Measurements from ENCODE around the gene AKR1C2. TPM values are rescaled to one million over a fixed set of nuclear protein-coding genes. Genes with fewer than 3 reads are reported as not detected.

Gene AKR1C2
- total and polyA plus RNA-seq, 9 of the 15 experiments (the other 6 are each of a cell fraction or from before 2014, with no cell fraction given), result 13.8 to 74.0 (median 30.5) TPM

DNA sequence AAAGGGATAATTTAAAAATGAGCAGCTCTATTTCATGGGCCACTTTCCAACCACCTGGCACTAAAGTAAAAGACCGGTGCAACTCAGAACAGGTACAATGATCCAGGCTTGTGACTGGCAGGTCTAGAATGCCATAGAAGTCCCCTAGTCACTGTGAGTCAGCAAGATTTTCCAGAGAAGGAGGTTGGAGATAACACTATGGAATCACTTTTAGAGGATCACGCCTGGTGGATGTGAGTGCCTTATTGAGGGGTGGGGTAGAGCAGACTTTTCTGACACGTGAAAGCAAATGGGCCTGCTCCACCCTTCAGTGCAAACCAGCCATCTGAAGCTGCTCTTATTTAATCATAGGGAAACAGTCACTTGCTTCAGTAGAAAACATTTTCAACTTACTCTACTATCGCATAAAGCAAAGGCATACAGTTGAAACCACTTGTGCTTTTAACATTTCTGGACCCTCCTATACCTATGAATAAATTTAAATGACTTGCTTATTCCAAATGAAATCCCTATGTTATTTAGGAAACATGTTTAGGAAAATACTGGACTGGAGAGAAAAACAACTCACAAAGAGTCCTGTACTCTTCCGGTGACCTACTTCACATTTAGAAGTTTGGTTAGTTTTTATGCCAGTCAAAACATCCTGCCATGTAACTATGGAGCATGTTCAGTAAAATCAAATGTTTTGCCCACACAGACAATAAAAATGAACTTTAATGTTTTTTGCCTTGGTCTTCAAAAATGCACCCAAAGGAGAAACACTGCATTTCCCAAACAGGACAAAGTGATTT is 61.9 kb downstream of the AKR1C2 start (continued):
- TF ChIP-seq MYNN (IDR thresholded peaks at IDR 0.05) (peak; percentile 75), MYNN (CRISPR knock-in tag; IDR thresholded peaks at IDR 0.05) (no peak), FOXK2 (conservative IDR thresholded peaks at IDR 0.05 in 1 of 2, IDR thresholded peaks at IDR 0.05 in 1 of 2; ENCODE audit: low read depth in 2 of 2) (peak in 1 of 2 experiments; percentile 50; a peak in 2 of 4 replicates), CC2D1A (IDR thresholded peaks at IDR 0.05) (peak; percentile 47; the same call in 1 of the 2 replicates), CREB3L1 (IDR thresholded peaks at IDR 0.05; ENCODE audit: borderline replicate concordance, low read depth) (peak; percentile 38; the same call in 1 of the 2 replicates), CTBP1 (IDR thresholded peaks at IDR 0.05; ENCODE audit: borderline replicate concordance) (peak; percentile 73), CREM (IDR thresholded peaks at IDR 0.05; ENCODE audit: low read depth) (0 out of 2 replicates have a peak, but pooled peaks have one; percentile 24), TRIM24 (IDR thresholded peaks at IDR 0.05) (peak; percentile 69 to 86), MAFK (IDR thresholded peaks at IDR 0.05; ENCODE audit: low read length) (peak; percentile 96), C11orf30 (IDR thresholded peaks at IDR 0.05; ENCODE audit: low read depth) (peak; percentile 99), SMAD1 (IDR thresholded peaks at IDR 0.05; ENCODE audit: low read depth, low read length, partially characterized antibody) (no peak), ZNF316 (IDR thresholded peaks at IDR 0.05) (peak; percentile 99), ZNF175 (CRISPR knock-in tag; IDR thresholded peaks at IDR 0.05; ENCODE audit: low read depth) (peak; percentile 46; the same call in 1 of the 2 replicates), MAFG (tag; conservative IDR thresholded peaks at IDR 0.05) (peak; percentile 98), SRSF3 (IDR thresholded peaks at IDR 0.05; ENCODE audit: insufficient read depth, low read length) (no peak), EHMT2 (IDR thresholded peaks at IDR 0.05) (peak; percentile 77; the same call in 1 of the 2 replicates), SMARCA4 (IDR thresholded peaks at IDR 0.05) (peak; percentile 87), MCM3 (IDR thresholded peaks at IDR 0.05) (no peak), HDAC2 (IDR thresholded peaks at IDR 0.05) (peak; percentile 87), ETV5 (CRISPR knock-in tag; IDR thresholded peaks at IDR 0.05; ENCODE audit: low read depth) (no peak), CXXC5 (CRISPR knock-in tag; IDR thresholded peaks at IDR 0.05) (peak; percentile 68), TBL1XR1 (IDR thresholded peaks at IDR 0.05; ENCODE audit: low read length in 2 of 2) (peak in 1 of 2 experiments; percentile 24; a peak in 1 of 4 replicates), ZNF717 (CRISPR knock-in tag; IDR thresholded peaks at IDR 0.05) (no peak), SMARCC2 (IDR thresholded peaks at IDR 0.05; ENCODE audit: low read depth) (peak; percentile 78; the same call in 1 of the 2 replicates), ZSCAN29 (IDR thresholded peaks at IDR 0.05) (no peak), TAF9B (IDR thresholded peaks at IDR 0.05; ENCODE audit: partially characterized antibody) (peak; percentile 58), PCBP2 (IDR thresholded peaks at IDR 0.05; ENCODE audit: low read depth, low read length, poor library complexity, severe bottlenecking) (no peak)
- TF ChIP-seq, protein P1, sequence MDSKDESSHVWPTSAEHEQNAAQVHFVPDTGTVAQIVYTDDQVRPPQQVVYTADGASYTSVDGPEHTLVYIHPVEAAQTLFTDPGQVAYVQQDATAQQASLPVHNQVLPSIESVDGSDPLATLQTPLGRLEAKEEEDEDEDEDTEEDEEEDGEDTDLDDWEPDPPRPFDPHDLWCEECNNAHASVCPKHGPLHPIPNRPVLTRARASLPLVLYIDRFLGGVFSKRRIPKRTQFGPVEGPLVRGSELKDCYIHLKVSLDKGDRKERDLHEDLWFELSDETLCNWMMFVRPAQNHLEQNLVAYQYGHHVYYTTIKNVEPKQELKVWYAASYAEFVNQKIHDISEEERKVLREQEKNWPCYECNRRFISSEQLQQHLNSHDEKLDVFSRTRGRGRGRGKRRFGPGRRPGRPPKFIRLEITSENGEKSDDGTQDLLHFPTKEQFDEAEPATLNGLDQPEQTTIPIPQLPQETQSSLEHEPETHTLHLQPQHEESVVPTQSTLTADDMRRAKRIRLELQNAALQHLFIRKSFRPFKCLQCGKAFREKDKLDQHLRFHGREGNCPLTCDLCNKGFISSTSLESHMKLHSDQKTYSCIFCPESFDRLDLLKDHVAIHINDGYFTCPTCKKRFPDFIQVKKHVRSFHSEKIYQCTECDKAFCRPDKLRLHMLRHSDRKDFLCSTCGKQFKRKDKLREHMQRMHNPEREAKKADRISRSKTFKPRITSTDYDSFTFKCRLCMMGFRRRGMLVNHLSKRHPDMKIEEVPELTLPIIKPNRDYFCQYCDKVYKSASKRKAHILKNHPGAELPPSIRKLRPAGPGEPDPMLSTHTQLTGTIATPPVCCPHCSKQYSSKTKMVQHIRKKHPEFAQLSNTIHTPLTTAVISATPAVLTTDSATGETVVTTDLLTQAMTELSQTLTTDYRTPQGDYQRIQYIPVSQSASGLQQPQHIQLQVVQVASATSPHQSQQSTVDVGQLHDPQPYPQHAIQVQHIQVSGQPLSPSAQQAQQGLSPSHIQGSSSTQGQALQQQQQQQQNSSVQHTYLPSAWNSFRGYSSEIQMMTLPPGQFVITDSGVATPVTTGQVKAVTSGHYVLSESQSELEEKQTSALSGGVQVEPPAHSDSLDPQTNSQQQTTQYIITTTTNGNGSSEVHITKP (IDR thresholded peaks at IDR 0.05; ENCODE audit: partially characterized antibody), result peak; percentile 69

Measured in K562 (cell line).